HG02763 (cell line): ENCODE data around the gene MRPS18A.
"Not testable (repeated sequence)": the region's sequence is repeated elsewhere in the genome, so short reads cannot be mapped to it uniquely, and the experiment has no call there.

Experiments used
- ATAC-seq: cut with Tn5 transposase; IDR thresholded peaks from one replicate; pipeline ENCODE4 v1.9.1; 2021; ENCODE audit warnings: mild to moderate bottlenecking, moderate library complexity; ENCODE audit not compliant: unreplicated experiment

Gene MRPS18A

DNA sequence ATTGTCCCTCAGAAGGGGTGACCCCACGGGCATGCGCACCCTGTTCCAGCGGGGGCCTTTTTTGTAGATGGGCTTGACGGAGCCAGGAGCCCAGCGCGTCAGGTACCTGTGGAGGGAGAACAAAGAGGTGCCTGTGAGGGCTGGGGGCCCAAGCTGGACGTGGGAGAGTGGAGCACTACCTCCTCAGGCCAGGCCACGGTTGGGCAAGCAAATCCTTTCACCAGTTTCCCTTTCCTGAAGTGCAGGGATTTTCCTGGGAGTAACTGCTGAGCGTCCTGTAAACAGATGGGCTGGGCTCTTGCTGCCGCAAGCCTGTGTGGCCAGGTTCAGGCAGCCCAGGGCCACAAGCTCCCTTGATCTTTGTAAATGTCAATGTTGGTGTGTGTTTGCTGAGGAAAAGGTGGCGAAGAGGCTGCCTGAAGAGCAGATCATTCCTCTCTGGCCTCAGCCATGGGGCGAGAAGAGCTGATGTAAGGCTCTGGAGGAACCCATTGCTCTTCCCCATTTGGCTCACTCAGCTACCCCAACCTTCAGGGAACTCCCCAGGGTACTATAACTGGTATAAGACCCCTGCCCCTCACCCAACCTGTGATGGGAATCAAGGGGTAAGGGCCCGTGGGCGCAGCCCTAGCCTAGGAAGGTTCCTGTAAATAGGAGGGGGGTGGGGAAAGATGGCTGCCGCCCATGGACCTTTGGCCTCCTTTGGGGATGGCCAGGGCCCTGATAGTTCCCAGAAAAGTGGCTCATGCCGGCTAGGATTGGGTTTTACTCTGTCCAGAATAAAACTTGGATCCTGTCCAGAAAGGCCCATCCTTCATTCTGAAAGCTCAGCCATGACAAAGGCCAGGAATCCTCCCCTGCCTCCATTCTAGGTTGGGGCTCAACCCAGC lies 15.5 kb downstream of the MRPS18A start:
- no peak for ATAC-seq

DNA sequence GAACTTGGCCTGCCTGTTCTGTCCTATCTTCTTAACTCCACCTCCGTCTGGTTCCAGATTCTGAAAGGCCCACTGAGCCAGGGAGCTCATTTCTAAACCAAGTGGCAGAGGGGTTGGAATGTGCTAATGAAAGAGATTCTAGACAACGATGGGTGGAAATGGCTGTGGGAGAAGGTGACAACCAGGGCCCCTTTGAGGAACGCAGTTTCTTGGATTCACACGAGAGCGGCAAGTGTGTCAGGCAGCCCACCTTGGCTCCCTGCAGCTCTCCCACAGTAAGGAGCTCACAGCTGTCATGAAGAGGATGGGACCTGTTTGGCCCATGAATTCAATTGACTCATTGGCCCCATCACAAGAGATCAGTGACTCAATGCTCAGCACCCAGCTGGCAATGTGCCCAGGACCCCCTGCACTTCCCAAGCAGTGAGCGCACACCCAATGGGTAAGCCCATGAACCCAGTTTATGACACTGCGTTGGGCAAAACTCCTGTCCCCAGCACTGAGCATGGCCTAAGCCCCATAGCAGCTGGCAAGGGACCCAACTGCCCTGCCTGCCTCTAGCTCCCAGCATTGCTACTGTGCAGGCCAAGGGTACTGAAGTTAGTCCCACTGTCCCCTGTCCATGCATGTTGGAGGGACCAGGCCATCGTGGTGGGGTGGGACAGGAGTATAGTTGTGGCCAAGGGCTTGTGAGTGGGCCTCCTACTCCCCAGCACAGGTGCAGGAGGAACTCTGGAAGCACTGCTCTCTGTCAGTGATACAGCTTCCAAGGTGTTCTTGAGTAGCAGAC lies 16.4 kb downstream of the MRPS18A start:
- no peak for ATAC-seq

DNA sequence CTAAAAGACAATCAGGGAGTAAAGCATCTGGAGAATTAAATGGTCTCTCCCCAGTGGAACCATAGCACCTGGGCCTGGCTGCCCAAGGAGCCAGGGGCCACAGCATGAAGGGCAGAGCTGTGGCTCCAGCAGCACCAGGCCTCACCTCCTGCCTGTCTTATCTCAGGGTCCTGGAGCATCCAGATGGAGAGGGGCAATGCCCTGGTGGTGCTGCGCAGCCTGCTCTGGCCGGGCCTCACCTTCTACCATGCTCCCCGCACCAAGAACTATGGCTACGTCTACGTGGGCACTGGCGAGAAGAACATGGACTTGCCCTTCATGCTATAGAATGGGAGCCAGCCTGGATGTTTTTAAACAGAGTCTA lies 17.0 kb downstream of the MRPS18A start:
- ATAC-seq: no peak

DNA sequence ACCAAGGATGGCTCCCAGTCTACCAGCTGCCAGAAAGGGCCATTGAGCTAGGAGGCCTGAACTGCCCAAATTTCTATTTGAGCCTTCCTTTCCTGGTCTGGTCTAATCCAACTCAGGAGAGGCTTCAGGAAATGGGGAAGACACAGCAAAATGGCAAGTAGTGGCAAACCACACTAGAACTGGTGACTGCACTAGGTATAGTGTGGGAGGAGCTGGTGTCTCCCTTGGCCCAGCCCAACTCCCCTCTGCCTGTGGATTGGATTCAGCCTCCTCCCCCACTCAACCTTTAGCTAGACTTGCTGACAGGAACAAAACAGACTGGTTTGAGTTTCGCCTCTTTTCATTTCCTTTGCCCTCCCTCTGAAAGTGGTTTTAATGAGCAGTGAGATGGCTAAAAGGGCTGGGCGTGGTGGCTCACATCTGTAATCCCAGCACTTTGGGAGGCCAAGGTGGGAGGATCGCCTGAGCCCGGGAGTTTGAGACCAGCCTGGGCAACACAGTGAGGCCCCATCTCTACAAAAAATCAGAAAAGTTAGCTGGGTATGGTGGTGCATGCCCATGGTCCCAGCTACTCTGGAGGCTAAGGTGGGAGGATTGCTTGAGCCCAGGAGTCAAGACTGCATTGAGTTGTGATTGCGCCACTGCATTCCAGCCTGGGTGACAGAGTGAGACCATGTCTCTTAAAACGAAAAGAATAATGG lies 17.5 kb downstream of the MRPS18A start:
- no peak for ATAC-seq

DNA sequence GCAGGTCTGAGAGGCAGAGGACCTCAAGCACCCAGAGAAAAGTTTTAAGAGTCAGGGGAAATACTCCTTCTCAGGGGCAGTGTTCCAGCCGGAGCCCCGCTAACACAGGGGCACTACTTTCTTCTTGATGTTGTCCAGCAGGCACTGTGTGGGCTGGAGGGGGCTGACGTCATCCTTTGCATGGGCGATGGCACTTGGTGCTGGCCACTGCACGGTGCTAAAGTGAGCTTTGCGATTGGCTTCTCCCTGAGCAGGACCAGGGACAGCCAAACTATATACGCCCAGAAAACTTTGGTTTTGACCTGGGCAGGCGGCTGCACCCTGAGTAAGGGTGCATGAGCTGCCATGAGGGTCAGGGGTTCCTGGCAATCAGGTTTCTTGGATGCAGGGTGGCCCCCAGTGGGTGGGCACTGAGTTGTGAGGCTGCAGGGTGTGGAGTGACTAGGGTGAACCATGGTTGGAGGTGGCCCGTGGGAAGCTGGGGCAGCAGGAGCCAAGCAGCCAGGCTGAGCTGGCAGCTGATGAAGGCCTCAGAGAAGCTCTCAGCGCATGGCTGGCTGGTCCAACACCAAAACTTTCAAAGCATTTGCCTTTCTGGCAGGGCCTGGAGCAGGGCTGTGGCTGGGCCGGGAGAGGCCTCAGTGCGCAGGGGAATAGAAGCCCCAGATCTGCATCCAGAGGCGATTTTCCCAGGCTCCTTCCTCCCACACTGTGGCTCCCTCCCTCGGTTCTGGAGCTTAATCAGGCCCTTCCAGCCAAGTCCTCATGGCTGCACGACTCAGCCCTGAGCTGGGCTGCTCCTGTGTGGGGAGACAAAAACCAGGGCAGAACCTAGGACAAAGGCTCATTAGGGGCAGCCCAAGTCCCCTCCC lies 18.3 kb downstream of the MRPS18A start:
- no peak for ATAC-seq

DNA sequence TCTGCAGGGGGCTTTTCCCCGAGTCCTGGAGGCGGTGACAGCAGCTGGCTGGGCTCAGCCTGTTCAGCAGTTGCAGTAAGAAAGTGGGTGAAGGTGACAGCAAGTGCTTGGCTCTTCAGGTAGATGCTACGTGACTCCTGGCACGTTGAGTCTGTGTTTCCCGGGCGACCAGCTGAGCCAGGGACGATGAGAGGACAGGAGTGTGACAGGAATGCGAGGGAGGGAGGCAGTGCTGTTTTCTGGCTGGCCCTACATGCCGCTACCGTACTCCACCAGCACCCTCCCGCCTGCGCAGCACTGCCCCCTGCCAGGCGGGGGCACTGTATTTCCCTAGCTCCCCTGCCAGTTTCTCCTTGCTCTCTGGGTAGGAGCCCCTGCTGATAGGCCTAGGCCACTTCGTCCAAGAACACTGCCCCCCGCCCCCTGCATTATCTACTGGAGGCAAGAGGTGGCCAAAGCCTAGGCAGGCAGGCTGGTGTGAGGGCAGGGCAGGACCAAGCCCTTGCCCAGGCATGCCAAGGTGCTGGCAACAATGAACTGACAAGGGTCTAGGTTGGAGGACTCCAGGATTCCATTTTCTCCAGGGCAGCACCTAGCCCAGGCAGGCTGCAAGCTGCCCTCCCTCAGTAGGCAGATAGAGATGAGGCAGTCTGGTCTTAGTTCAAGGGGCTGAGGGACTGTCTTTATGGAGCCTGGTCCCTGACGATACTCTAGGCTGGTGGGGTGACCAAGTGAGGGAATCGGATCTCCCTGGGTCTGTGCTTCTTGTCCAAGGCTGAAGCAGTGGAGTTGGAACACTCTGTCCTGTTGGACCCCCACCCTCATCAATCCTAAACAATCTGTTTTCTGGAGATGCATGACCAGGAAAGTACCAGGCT lies 19.2 kb downstream of the MRPS18A start:
- ATAC-seq: peak; percentile 51

DNA sequence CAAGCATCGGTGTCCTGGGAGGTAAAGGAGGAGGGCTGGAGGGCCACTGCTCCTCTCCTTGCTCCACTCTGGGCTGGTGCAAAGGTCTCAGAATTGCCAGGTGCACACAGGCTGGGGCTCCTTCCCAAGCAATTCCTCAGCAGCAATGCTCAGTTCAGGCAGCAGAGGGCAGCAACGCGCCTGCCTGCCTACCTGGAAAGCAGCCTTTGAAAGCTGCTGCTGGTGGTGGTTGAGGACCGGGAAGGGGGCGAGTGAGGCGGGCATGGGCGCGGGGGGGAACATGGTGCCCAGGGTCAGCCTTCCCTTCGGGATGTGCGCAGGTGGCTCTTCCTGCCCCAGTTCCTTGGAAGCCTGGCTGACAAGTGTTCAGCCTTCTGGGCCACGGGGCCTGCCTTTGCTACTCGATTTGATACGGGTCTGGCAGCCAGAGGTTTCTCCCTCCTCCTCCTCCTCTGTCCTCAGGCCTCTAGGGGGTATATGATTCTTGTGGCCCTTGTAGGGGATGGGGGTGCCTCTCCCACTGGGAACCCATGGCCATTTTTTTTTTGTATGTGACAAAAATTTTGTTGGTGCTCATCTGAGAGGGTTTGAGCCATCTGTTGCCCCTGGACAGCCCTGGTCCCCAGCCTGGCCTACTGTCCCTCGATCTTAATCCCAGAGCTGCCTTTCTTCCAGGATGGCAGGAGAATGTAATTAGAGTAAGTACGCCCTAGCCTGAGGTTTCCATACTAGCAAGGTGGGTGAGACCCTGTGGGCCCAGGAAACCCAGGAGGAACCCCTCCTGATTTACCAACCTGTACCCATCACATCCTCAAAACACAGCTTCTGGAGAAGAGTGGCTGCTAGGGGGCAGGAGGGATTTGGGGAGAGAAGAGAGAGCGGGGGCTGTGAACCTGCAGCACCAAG lies 20.1 kb downstream of the MRPS18A start:
- ATAC-seq: no peak

DNA sequence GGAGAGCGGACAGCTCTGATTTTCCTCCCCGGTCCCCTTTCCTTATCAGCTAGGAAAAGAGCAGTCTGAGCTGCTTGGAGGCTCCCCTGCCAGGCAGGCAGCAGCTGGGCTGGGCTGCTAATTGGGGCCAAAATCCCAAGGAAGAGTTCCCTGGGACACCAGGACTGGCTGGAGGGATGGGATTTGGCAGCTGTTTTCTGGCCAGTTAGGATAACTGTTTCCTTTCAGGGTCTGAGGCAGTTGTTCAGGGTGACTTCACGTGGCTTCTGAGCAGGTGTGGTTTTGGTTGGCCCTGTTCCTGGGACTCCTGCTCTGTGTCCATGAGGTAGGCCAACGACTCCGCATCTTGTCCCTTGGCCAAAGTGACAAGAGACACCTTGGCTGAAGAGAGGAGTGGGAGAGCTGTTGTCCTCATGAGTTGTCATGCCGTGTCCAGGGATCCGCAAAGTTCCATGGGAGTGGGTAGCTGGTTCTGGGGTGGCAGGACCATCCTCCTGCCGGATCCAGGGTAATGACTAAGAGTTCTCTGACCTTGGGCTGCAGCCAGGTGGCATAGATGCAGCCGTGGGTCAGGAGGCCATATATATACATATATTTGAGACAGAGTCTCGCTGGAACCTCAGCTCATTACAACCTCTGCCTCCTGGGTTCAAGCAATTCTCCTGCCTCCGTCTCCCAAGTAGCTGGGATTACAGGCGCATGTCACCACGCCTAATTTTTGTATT lies 21.2 kb downstream of the MRPS18A start:
- ATAC-seq: no peak

DNA sequence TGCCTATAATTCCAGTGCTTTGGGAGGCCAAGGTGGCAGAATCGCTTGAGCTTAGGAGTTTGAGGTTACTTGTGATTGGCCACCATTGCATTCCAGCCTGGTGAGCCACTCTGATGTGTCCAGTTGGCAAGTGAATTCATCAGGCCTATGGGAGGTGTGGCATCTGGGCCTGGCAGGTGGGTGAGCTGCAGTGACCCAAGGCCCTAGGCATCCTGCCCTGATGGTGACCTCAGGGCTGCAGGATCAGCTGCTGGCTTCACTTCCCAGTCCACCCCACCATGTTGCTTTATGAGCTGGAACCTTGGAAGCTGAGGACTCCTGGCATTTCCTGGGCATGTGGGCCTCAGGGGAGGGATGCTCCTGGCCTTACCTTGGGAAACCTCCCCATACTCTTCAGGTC lies 22.2 kb downstream of the MRPS18A start:
- no peak for ATAC-seq

DNA sequence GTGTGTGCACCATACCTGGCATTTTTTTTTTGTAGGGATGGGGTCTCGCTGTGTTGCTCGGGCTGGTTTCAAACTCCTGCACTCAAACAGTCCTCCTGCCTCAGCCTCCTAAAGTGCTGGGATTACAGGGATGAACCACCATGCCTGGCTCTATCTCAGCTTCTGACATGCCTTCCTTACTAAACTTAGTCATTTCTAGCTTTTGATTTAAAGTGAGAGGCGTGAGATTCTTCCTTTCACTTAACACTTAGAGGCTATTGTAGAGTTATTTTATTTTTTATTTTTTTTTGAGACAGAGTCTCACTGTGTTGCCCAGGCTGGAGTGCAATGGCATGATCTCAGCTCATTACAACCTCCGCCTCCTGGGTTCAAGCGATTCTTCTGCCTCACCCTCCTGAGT lies 24.6 kb downstream of the MRPS18A start:
- ATAC-seq: not testable (repeated sequence)

DNA sequence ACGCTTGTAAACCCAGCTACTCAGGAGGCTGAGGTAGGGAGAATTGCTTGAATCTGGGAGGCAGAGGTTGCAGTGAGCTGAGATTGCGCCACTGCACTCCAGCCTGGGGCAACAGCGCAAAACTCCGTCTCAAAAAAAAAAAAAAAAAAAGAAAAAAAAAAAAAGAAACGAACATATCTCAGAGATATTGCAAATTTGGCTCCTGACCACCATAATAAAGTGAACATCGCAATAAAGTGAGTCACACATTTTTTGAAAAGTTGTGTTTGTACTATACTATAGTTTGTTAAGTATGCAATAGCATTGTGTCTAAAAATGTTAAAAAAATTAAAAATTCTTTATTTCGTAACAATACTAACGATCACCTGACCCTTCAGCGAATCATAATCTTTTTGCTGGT lies 29.4 kb downstream of the MRPS18A start:
- ATAC-seq: no peak

DNA sequence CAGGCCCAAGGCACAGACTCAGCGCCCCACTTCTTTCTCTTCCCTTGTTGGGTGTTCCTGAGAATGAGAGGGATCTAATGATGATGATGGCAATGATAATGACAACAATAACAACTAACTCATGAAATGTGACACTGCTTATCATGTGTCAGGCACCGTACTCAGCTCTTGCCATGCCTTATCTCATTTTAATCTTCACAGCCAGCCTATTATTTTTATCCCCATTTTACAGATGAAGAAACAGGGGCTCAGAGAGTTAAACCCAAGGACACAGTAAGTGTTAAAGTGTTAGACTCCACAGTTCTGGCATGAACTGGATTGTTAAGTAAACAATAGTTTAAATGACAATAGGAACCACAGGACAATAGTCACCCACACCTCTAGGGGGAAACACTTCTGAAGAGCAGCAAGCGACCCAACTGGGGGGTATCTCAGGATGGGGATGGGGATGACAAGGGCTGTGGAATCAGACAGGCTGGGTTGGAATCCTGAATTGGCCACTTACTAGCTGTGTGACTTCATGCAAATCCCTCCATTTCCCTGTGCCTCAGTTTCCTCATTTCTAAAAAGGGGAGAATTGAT lies 30.3 kb downstream of the MRPS18A start:
- no peak for ATAC-seq

DNA sequence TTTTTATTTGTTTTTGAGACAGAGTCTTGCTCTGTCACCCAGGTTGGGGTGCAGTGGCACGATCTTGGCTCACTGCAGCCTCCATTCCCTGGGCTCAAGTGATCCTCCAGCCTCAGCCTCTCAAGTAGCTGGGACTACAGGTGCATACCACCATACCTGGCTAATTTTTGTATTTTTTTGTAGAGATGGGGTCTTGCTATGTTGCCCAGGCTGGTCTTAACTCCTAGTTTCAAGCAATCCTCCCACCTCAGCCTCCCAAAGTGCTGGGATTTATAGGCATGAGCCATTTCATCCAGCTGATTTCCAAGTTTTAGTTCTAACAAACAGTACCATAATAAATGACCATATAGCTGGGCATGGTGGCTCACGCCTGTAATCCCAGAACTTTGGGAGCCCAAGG lies 34.8 kb downstream of the MRPS18A start:
- not testable (repeated sequence) for ATAC-seq

DNA sequence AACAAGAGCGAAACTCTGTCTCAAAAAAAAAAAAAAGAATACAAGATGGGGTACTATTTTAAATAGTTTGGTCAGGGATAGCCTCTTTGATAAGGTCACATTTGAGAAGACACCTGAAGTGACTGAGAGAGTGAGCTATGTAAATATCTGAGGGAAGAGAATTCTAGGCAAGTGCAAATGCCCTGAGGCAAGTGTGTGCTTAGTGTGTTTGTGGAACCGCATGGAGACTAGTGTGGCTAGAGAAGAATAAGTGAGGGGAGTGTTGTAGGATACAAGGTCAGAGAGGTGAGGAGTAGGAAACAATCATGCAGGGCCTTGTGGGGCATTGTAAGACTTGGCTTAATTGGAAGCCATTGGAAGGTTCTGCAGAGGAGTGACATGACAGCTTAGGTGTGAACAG lies 39.3 kb downstream of the MRPS18A start:
- ATAC-seq: no peak

DNA sequence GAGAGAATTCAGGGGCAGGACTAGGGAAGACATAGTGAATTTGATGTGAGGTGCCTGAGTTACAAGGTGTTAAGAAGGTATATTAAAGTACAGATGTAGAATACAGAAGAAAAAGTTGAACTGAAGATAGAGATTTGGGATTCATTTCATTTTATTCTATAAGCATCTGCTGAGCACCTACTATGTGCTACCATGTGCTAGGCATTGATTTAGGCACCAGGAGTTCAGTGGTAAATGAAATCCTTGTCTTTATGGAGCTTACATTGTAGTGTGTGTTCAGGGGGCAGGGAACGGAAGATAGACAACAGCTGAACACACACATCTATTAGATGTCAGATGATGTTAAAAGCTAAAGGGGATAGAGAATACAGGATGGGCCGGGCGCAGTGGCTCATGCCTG lies 40.0 kb downstream of the MRPS18A start:
- no peak for ATAC-seq

DNA sequence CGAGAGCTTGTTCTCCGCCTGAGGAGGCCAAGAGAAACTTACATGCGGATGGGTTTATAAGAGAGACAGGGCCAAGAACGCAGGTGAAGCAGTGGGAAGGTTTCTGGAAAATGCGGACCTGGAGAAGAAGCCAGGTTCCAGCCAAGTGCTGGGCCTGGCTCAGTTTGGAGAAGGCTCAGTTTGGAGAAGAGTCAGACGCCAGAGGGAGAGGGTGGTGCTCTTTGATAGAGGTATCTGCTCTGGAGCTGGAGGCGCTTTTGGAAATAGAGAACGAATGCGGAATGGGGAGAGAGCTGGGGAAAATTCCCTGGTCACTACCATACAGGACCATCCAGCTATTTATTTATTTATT lies 42.0 kb downstream of the MRPS18A start:
- ATAC-seq: no peak

DNA sequence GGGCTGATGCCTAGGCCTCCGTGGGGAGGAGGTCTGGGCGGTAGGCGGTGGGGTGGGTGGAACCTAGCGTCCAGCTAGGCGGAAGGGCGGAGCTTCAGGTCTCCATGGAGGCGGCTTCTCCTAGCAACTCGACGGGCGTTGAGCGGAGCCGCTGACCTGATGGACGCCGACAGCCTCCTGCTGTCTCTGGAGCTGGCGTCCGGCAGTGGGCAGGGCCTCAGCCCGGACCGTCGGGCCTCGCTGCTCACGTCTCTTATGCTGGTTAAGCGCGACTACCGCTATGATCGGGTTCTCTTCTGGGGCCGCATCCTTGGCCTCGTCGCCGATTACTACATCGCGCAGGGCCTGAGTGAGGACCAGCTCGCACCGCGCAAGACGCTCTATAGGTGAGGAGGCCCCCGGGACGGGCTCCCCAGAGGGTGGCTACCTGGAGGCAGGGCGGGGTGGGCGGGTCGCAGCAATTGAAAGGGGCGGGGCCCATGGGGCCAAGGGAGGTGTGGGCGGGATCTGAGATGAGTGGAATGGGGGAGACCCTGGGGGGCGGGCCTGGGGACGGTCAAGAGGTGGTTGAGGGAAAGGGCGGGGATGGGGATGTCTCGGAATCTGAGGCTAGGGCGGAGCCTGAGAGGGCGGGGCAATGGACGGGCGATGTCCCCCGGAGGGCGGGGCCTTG lies 42.5 kb downstream of the MRPS18A start, which contains the start of gene RSPH9:
RSPH9 (plus strand) TSS at position 97 of the 673 bp plus-strand sequence; CDS start at position 160, 63 bp downstream.
- no peak for ATAC-seq
